ENCODE results near the gene NOX5. TPM values are rescaled to one million over a fixed set of nuclear protein-coding genes. Genes with fewer than 3 reads are reported as not detected.

The NOX5 gene
- total RNA-seq, 1 experiment from 2014 or later, result 0.91 TPM

DNA sequence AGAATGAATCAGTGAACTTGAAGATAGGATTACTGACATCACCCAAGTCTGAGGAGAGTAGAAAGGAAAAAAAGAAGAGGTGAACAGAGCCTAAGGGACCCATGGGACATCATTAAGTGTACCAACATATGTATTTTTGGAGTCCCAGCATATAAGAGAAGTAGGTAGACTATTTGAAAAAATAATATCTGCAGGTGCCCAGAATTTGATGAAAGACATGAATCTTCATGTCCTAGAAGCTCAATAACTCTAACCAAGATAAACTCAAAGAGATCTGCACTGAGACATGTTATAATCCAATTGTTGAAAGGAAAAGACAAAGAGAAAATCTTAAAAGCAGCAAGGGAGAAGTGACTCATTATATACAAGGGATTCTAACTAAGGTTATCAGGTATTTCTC lies 45.2 kb upstream of the NOX5 start:
- Histone ChIP-seq H2AFZ (ENCODE audit: low read depth, low read length, poor library complexity, severe bottlenecking) (no peak overlapping the region), H3K4me2 (ENCODE audit: low read length) (no peak overlapping the region), H3K4me1 (ENCODE audit: control insufficient read depth in 1 of 2, insufficient read depth in 2 of 2, low read length in 2 of 2) (no peaks in the 10 kb centered on the region), H3K9me3 (ENCODE audit: control insufficient read depth in 1 of 2, insufficient read depth in 1 of 2, low read depth in 1 of 2, low read length in 2 of 2) (peaks cover 8 to 11% of the 10 kb centered on the region in 2 experiments; a peak in 2 of 4 replicates), H4K20me1 (ENCODE audit: insufficient read depth) (no peaks in the 10 kb centered on the region), H3K27ac (ENCODE audit: low read depth, low read length) (no peak overlapping the region), H3K4me3 (replicated peaks in 1 of 2; ENCODE audit: low read depth in 1 of 2, low read length in 2 of 2) (no peak overlapping the region), H3K36me3 (ENCODE audit: control insufficient read depth in 1 of 2, insufficient read depth in 2 of 2, low read length in 2 of 2) (no peaks in the 10 kb centered on the region), H3K79me2 (ENCODE audit: insufficient read depth, low read length) (no peaks in the 10 kb centered on the region), H3K9ac (ENCODE audit: low read length) (no peak overlapping the region), H3K27me3 (ENCODE audit: insufficient read depth, low read length) (no peaks in the 10 kb centered on the region), H3K9me2 (ENCODE audit: insufficient read depth) (no peaks in the 10 kb centered on the region)
- no TSS peak for BruUV-seq (replicated peaks)
- RAD21 ChIA-PET (ENCODE audit: low non-redundant PET in 1 of 2, low total read pairs in 2 of 2, uncharacterized antibody in 2 of 2, unreplicated experiment in 2 of 2), result no interaction called here
- ATAC-seq (no peak), DNase-seq (ENCODE audit: low read depth, low spot score) (no peak)
- no peak for TF ChIP-seq EZH2phosphoT487 (IDR thresholded peaks at IDR 0.05; ENCODE audit: borderline replicate concordance)
- TF ChIP-seq, protein P1, sequence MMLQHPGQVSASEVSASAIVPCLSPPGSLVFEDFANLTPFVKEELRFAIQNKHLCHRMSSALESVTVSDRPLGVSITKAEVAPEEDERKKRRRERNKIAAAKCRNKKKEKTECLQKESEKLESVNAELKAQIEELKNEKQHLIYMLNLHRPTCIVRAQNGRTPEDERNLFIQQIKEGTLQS (IDR thresholded peaks at IDR 0.05), result no peak
- TF ChIP-seq, protein P2, sequence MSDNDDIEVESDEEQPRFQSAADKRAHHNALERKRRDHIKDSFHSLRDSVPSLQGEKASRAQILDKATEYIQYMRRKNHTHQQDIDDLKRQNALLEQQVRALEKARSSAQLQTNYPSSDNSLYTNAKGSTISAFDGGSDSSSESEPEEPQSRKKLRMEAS (IDR thresholded peaks at IDR 0.05), result no peak
- TF ChIP-seq JUND (IDR thresholded peaks at IDR 0.05), result no peak
- no peak for TF ChIP-seq ELF1 (IDR thresholded peaks at IDR 0.05; ENCODE audit: borderline replicate concordance, low read depth)
- TF ChIP-seq SRF (IDR thresholded peaks at IDR 0.05; ENCODE audit: low read depth), result no peak
- TF ChIP-seq ZNF274 (IDR thresholded peaks at IDR 0.05; ENCODE audit: low read depth, low read length), result no peak
- no peak for TF ChIP-seq CEBPB (IDR thresholded peaks at IDR 0.05; ENCODE audit: low read depth)
- TF ChIP-seq POLR2AphosphoS5 (IDR thresholded peaks at IDR 0.05; ENCODE audit: low read depth, low read length), result no peak
- TF ChIP-seq CTCF (IDR thresholded peaks at IDR 0.05 in 2 of 3, conservative IDR thresholded peaks at IDR 0.05 in 1 of 3; ENCODE audit: borderline replicate concordance in 1 of 3, insufficient read depth in 1 of 3, low read depth in 2 of 3, low read length in 2 of 3), result no peak
- no peak for TF ChIP-seq SP1 (IDR thresholded peaks at IDR 0.05; ENCODE audit: low read depth)
- no peak for TF ChIP-seq POLR2A (IDR thresholded peaks at IDR 0.05; ENCODE audit: borderline replicate concordance, extremely low read depth, insufficient read depth, insufficient read length)
- TF ChIP-seq EZH2 (IDR thresholded peaks at IDR 0.05), result no peak
- no peak for TF ChIP-seq SIN3A (IDR thresholded peaks at IDR 0.05; ENCODE audit: low read depth)
- no peak for TF ChIP-seq FOSL1 (IDR thresholded peaks at IDR 0.05; ENCODE audit: low read depth)
- TF ChIP-seq RAD21 (IDR thresholded peaks at IDR 0.05; ENCODE audit: low read depth), result no peak
- TF ChIP-seq, protein P3, sequence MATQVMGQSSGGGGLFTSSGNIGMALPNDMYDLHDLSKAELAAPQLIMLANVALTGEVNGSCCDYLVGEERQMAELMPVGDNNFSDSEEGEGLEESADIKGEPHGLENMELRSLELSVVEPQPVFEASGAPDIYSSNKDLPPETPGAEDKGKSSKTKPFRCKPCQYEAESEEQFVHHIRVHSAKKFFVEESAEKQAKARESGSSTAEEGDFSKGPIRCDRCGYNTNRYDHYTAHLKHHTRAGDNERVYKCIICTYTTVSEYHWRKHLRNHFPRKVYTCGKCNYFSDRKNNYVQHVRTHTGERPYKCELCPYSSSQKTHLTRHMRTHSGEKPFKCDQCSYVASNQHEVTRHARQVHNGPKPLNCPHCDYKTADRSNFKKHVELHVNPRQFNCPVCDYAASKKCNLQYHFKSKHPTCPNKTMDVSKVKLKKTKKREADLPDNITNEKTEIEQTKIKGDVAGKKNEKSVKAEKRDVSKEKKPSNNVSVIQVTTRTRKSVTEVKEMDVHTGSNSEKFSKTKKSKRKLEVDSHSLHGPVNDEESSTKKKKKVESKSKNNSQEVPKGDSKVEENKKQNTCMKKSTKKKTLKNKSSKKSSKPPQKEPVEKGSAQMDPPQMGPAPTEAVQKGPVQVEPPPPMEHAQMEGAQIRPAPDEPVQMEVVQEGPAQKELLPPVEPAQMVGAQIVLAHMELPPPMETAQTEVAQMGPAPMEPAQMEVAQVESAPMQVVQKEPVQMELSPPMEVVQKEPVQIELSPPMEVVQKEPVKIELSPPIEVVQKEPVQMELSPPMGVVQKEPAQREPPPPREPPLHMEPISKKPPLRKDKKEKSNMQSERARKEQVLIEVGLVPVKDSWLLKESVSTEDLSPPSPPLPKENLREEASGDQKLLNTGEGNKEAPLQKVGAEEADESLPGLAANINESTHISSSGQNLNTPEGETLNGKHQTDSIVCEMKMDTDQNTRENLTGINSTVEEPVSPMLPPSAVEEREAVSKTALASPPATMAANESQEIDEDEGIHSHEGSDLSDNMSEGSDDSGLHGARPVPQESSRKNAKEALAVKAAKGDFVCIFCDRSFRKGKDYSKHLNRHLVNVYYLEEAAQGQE (IDR thresholded peaks at IDR 0.05; ENCODE audit: low read depth), result no peak
- TF ChIP-seq, protein P4, sequence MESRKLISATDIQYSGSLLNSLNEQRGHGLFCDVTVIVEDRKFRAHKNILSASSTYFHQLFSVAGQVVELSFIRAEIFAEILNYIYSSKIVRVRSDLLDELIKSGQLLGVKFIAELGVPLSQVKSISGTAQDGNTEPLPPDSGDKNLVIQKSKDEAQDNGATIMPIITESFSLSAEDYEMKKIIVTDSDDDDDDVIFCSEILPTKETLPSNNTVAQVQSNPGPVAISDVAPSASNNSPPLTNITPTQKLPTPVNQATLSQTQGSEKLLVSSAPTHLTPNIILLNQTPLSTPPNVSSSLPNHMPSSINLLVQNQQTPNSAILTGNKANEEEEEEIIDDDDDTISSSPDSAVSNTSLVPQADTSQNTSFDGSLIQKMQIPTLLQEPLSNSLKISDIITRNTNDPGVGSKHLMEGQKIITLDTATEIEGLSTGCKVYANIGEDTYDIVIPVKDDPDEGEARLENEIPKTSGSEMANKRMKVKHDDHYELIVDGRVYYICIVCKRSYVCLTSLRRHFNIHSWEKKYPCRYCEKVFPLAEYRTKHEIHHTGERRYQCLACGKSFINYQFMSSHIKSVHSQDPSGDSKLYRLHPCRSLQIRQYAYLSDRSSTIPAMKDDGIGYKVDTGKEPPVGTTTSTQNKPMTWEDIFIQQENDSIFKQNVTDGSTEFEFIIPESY (IDR thresholded peaks at IDR 0.05; ENCODE audit: extremely low read depth, insufficient replicate concordance, low read length), result no peak
- TF ChIP-seq EGR1 (IDR thresholded peaks at IDR 0.05; ENCODE audit: low read depth), result no peak
- no peak for TF ChIP-seq CBX3 (IDR thresholded peaks at IDR 0.05; ENCODE audit: low read depth)
- POLR2A ChIA-PET, result no interaction called here
- CTCF ChIA-PET, result no interaction called here
- intact Hi-C loops (cut with micrococcal nuclease), result no loop called here
